Measurements from ENCODE around the gene ZNF784.

DNA sequence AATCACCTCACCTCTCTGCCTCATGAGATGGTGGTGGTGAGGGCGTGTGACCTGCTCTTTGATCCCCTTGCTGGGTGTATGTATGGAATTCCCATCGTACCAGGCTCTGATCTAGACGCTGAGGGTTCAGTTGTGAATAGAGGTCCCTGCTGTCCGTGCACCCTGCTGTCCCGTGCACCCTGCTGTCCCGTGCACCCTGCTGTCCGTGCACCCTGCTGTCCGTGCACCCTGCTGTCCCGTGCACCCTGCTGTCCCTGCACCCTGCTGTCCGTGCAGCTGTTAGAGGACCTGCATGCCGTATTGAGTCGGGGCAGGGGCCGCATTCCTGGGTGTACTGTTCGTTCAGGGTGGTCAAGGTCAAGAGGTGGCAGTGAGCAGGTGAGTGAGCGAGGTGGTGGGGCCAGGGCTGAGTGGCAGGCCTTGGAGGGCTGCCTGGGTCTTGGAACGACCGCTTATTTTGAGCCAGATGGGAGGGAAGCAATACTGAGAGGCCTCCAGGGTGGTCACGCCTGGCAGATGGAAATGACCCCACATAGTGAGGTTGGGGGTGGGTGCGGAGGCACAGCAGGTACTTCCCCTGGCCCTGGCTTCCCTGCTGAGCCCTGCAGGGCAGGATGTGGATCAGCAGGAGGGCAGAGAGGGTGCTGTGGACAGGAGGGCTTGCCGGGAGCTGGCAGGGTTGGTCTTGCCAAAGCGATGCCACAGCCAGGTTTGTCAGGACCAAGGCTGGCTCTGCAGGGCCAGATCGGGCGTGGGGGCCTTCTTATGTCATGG, 46.1 kb upstream of the ZNF784 start:
- TF ChIP-seq, protein P1, sequence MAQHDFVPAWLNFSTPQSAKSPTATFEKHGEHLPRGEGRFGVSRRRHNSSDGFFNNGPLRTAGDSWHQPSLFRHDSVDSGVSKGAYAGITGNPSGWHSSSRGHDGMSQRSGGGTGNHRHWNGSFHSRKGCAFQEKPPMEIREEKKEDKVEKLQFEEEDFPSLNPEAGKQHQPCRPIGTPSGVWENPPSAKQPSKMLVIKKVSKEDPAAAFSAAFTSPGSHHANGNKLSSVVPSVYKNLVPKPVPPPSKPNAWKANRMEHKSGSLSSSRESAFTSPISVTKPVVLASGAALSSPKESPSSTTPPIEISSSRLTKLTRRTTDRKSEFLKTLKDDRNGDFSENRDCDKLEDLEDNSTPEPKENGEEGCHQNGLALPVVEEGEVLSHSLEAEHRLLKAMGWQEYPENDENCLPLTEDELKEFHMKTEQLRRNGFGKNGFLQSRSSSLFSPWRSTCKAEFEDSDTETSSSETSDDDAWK (CRISPR knock-in tag; IDR thresholded peaks at IDR 0.05): no peak
- TF ChIP-seq FLYWCH1 (CRISPR knock-in tag; IDR thresholded peaks at IDR 0.05) (no peak), FOXA3 (CRISPR knock-in tag; IDR thresholded peaks at IDR 0.05) (no peak), EP300 (IDR thresholded peaks at IDR 0.05; ENCODE audit: low read depth in 2 of 2, low read length in 2 of 2) (no peak), EP300 (CRISPR knock-in tag; IDR thresholded peaks at IDR 0.05; ENCODE audit: borderline replicate concordance) (no peak), ZNF180 (CRISPR knock-in tag; IDR thresholded peaks at IDR 0.05; ENCODE audit: borderline replicate concordance, low read depth) (no peak), ISX (CRISPR knock-in tag; conservative IDR thresholded peaks at IDR 0.05) (no peak), MTA3 (CRISPR knock-in tag; IDR thresholded peaks at IDR 0.05) (no peak), SIN3A (IDR thresholded peaks at IDR 0.05; ENCODE audit: borderline replicate concordance, low read depth, low read length) (no peak), EHMT2 (IDR thresholded peaks at IDR 0.05; ENCODE audit: borderline replicate concordance, low read depth, low read length) (no peak), TAF1 (CRISPR knock-in tag; IDR thresholded peaks at IDR 0.05) (no peak)
- TF ChIP-seq, protein P2, sequence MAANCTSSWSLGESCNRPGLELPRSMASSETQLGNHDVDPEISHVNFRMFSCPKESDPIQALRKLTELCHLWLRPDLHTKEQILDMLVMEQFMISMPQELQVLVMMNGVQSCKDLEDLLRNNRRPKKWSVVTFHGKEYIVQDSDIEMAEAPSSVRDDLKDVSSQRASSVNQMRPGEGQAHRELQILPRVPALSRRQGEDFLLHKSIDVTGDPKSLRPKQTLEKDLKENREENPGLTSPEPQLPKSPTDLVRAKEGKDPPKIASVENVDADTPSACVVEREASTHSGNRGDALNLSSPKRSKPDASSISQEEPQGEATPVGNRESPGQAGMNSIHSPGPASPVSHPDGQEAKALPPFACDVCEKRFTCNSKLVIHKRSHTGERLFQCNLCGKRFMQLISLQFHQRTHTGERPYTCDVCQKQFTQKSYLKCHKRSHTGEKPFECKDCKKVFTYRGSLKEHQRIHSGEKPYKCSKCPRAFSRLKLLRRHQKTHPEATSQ (CRISPR knock-in tag; IDR thresholded peaks at IDR 0.05; ENCODE audit: borderline replicate concordance): no peak
- TF ChIP-seq, protein P3, sequence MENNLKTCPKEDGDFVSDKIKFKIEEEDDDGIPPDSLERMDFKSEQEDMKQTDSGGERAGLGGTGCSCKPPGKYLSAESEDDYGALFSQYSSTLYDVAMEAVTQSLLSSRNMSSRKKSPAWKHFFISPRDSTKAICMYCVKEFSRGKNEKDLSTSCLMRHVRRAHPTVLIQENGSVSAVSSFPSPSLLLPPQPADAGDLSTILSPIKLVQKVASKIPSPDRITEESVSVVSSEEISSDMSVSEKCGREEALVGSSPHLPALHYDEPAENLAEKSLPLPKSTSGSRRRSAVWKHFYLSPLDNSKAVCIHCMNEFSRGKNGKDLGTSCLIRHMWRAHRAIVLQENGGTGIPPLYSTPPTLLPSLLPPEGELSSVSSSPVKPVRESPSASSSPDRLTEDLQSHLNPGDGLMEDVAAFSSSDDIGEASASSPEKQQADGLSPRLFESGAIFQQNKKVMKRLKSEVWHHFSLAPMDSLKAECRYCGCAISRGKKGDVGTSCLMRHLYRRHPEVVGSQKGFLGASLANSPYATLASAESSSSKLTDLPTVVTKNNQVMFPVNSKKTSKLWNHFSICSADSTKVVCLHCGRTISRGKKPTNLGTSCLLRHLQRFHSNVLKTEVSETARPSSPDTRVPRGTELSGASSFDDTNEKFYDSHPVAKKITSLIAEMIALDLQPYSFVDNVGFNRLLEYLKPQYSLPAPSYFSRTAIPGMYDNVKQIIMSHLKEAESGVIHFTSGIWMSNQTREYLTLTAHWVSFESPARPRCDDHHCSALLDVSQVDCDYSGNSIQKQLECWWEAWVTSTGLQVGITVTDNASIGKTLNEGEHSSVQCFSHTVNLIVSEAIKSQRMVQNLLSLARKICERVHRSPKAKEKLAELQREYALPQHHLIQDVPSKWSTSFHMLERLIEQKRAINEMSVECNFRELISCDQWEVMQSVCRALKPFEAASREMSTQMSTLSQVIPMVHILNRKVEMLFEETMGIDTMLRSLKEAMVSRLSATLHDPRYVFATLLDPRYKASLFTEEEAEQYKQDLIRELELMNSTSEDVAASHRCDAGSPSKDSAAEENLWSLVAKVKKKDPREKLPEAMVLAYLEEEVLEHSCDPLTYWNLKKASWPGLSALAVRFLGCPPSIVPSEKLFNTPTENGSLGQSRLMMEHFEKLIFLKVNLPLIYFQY (CRISPR knock-in tag; IDR thresholded peaks at IDR 0.05; ENCODE audit: borderline replicate concordance): no peak

Data from HepG2 (cell line).